PFSK-1 (cell line): ENCODE measurements around the gene THSD4.

ENCODE experiments used
- FOXP2 ChIP-seq: optimal IDR thresholded peaks from 2 replicates; pipeline ENCODE3; 2011; ENCODE audit warnings: borderline replicate concordance, control low read depth, inconsistent platforms; ENCODE audit not compliant: insufficient read depth; ENCODE audit errors: extremely low read length, extremely low read depth
- POLR2AphosphoS5 ChIP-seq: IDR thresholded peaks from 2 replicates; pipeline ENCODE4 v1.6.1; 2012; ENCODE audit warnings: low read depth, mild to moderate bottlenecking, control low read depth, low read length, moderate library complexity
- REST ChIP-seq, 2 experiments: IDR thresholded peaks; 2 replicates each; pipeline versions ENCODE4 v1.6.1 to v1.8.0; 2011 to 2012; ENCODE audit warnings: low read depth in 2 of 2, low read length in 2 of 2, control low read depth in 1 of 2, inconsistent platforms in 1 of 2, mild to moderate bottlenecking in 1 of 2, moderate library complexity in 1 of 2; ENCODE audit not compliant: insufficient read depth in 1 of 2
- SIN3A ChIP-seq: IDR thresholded peaks from 2 replicates; pipeline ENCODE4 v1.6.1; 2012; ENCODE audit warnings: mild to moderate bottlenecking, low read length, moderate library complexity, borderline replicate concordance; ENCODE audit not compliant: insufficient read depth
- TAF1 ChIP-seq: IDR thresholded peaks from 2 replicates; pipeline ENCODE4 v1.6.1; 2012; ENCODE audit warnings: low read length, control low read depth, borderline replicate concordance; ENCODE audit not compliant: insufficient read depth

GRCh38 chr15:71242292-71242691, 127.0 kb downstream of the THSD4 start:
- TF ChIP-seq POLR2AphosphoS5 (no peak), TAF1 (no peak), REST (IDR thresholded peaks at IDR 0.05; ENCODE audit: insufficient read depth in 1 of 2, low read depth in 2 of 2, low read length in 2 of 2) (no peak), SIN3A (no peak), FOXP2 (no peak)
